ENCODE results near the gene NTF3. TPM values are rescaled to one million over a fixed set of nuclear protein-coding genes. Genes with fewer than 3 reads are reported as not detected.

The NTF3 gene
- total RNA-seq, 1 donor: not detected

- no peak for TF ChIP-seq CTCF (IDR thresholded peaks at IDR 0.05; ENCODE audit: insufficient read depth, low read length)
- DNase-seq (ENCODE audit: low read depth): no peak
- no peak overlapping the region for H3K4me3 ChIP-seq (ENCODE audit: low read depth, low read length)
Measured at GRCh38 chr12:5485454-5485853, 53.5 kb downstream of the NTF3 start.

- TF ChIP-seq CTCF (IDR thresholded peaks at IDR 0.05; ENCODE audit: insufficient read depth, low read length): no peak
- no peak for DNase-seq (ENCODE audit: low read depth)
- H3K4me3 ChIP-seq (ENCODE audit: low read depth, low read length): no peak overlapping the region
Measured at GRCh38 chr12:5487076-5487475, 55.2 kb downstream of the NTF3 start.

- H3K4me3 ChIP-seq (ENCODE audit: low read depth, low read length): no peak overlapping the region
- TF ChIP-seq CTCF (IDR thresholded peaks at IDR 0.05; ENCODE audit: insufficient read depth, low read length): no peak
- no peak for DNase-seq (ENCODE audit: low read depth)
Measured at GRCh38 chr12:5487948-5488625, 56.2 kb downstream of the NTF3 start.

GRCh38 chr12:5488626-5488955 is 56.7 kb downstream of the NTF3 start:
- no peak for TF ChIP-seq CTCF (IDR thresholded peaks at IDR 0.05; ENCODE audit: insufficient read depth, low read length)
- no peak overlapping the region for H3K4me3 ChIP-seq (ENCODE audit: low read depth, low read length)
- no peak for DNase-seq (ENCODE audit: low read depth)

- DNase-seq (ENCODE audit: low read depth): no peak
- H3K4me3 ChIP-seq (ENCODE audit: low read depth, low read length): no peak overlapping the region
- TF ChIP-seq CTCF (IDR thresholded peaks at IDR 0.05; ENCODE audit: insufficient read depth, low read length): no peak
Measured at GRCh38 chr12:5489017-5489416, 57.1 kb downstream of the NTF3 start.

- TF ChIP-seq CTCF (IDR thresholded peaks at IDR 0.05; ENCODE audit: insufficient read depth, low read length): no peak
- DNase-seq (ENCODE audit: low read depth): no peak
- H3K4me3 ChIP-seq (ENCODE audit: low read depth, low read length): no peak overlapping the region
Measured at GRCh38 chr12:5489760-5490406, 58.0 kb downstream of the NTF3 start.
